MM.1S (cell line): ENCODE measurements around the gene NDUFS8.

Experiments
- DNase-seq: peaks from one replicate; pipeline ENCODE4 v3.0.0-alpha.2; 2015
- H2AFZ ChIP-seq: fragments of 300-600 bp; sonication (generic); 2 replicates; pipeline ENCODE4 v1.6.0; 2016; ENCODE audit warnings: antibody characterized with exemption, low read length
- H3F3A ChIP-seq: fragments of 300-600 bp; sonication (generic); 2 replicates; pipeline ENCODE4 v1.6.1; 2016; ENCODE audit warnings: mild to moderate bottlenecking, antibody characterized with exemption, low read length, moderate library complexity, mixed read lengths; ENCODE audit not compliant: insufficient read depth
- H3K27ac ChIP-seq: fragments of 300-600 bp; sonication (generic); 2 replicates; pipeline ENCODE4 v1.5.1; 2016; ENCODE audit warnings: mild to moderate bottlenecking, low read length
- H3K27me3 ChIP-seq: fragments of 300-600 bp; sonication (generic); replicated peaks from 2 replicates; pipeline ENCODE4 v1.6.0; 2016; ENCODE audit warnings: low read length; ENCODE audit not compliant: insufficient read depth
- H3K36me3 ChIP-seq: fragments of 300-600 bp; sonication (generic); replicated peaks from 2 replicates; pipeline ENCODE4 v1.6.1; 2016; ENCODE audit warnings: mild to moderate bottlenecking, low read length, mixed read lengths; ENCODE audit not compliant: insufficient read depth
- H3K4me1 ChIP-seq: fragments of 300-600 bp; sonication (generic); 2 replicates; pipeline ENCODE4 v1.6.1; 2016; ENCODE audit warnings: low read length, mixed read lengths
- H3K4me2 ChIP-seq: fragments of 300-600 bp; sonication (generic); 2 replicates; pipeline ENCODE4 v1.6.0; 2016; ENCODE audit warnings: low read depth, low read length
- H3K4me3 ChIP-seq: fragments of 300-600 bp; sonication (generic); 2 replicates; pipeline ENCODE4 v1.5.1; 2016; ENCODE audit warnings: low read length, mixed read lengths
- H3K79me2 ChIP-seq: fragments of 300-600 bp; sonication (generic); 2 replicates; pipeline ENCODE4 v1.6.1; 2016; ENCODE audit warnings: mixed run types, low read length, mixed read lengths
- H3K9ac ChIP-seq: fragments of 300-600 bp; sonication (generic); 2 replicates; pipeline ENCODE4 v1.6.1; 2016; ENCODE audit warnings: low read length, mixed read lengths
- H3K9me2 ChIP-seq: fragments of 300-600 bp; sonication (generic); replicated peaks from 2 replicates; pipeline ENCODE4 v1.6.1; 2016; ENCODE audit warnings: mild to moderate bottlenecking, low read length, mixed read lengths; ENCODE audit not compliant: insufficient read depth
- H3K9me3 ChIP-seq: fragments of 300-600 bp; sonication (generic); replicated peaks from 2 replicates; pipeline ENCODE4 v1.6.1; 2016; ENCODE audit warnings: mild to moderate bottlenecking, low read length, mixed read lengths; ENCODE audit not compliant: insufficient read depth
- H4K20me1 ChIP-seq: fragments of 300-600 bp; sonication (generic); 2 replicates; pipeline ENCODE4 v1.6.1; 2016; ENCODE audit warnings: mild to moderate bottlenecking, low read length, moderate library complexity, mixed read lengths; ENCODE audit not compliant: insufficient read depth
- CTCF ChIP-seq: fragments of 300-600 bp; sonication (generic); IDR thresholded peaks from 2 replicates; pipeline ENCODE4 v1.5.1; 2016; ENCODE audit warnings: antibody characterized with exemption, low read length, mixed read lengths
- EZH2 ChIP-seq: fragments of 300-600 bp; sonication (generic); optimal IDR thresholded peaks from 2 replicates; pipeline ENCODE3; 2017; ENCODE audit warnings: low read depth, mild to moderate bottlenecking, antibody characterized with exemption, low read length, mixed read lengths
- EZH2phosphoT487 ChIP-seq: fragments of 300-600 bp; sonication (generic); IDR thresholded peaks from 2 replicates; pipeline ENCODE4 v1.6.1; 2018; ENCODE audit warnings: antibody characterized with exemption, low read length

NDUFS8 gene

DNA sequence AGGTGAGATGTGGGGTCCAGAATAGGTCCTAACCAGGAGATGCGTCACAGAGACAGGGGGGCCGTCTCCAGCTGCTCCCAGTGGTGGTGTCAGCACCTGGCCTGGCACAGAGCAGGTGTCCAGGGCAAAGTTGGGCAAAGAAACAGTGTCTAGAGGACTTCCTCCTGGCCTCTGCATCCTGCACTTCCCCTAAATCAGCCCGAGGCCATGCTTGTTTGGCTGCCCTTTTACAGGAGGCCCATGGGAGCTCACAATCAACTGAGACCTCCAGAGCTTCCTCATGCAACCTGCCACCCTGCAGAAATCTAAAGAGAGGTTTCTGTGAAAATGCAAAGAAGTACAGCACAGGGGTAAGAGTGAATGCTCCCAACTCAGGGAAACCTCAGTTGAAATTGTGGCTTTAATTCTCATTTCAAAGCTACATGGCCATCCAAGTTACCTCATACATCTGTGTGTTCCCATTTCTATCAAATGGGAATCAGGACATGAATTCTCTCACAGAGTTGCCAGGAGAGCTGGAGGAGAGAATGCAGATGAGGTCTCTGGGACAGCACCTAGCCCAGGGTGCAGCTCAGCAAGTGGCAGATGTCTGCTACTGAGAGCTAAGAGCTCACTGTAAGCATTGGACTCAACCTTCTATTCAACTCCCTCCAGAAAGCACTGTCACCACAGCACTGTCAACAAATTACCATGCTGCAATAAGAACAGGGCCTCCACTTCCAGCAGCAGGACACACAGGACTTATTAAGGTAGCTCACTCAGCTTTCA is 41.0 kb downstream of the NDUFS8 start:
- no peak overlapping the region for H3K9ac ChIP-seq
- no peaks in the 10 kb centered on the region for H3F3A ChIP-seq
- no peak overlapping the region for H3K4me2 ChIP-seq
- no peak overlapping the region for H3K27ac ChIP-seq
- 0 out of 2 replicates have a peak, but pooled peaks cover 2% of the 10 kb centered on the region for H3K36me3 ChIP-seq
- H3K4me1 ChIP-seq: no peaks in the 10 kb centered on the region
- no peak overlapping the region for H2AFZ ChIP-seq
- no peak overlapping the region for H3K4me3 ChIP-seq
- no peaks in the 10 kb centered on the region for H4K20me1 ChIP-seq
- H3K79me2 ChIP-seq: no peaks in the 10 kb centered on the region
- no peaks in the 10 kb centered on the region for H3K9me2 ChIP-seq
- DNase-seq: no peak
- no peaks in the 10 kb centered on the region for H3K27me3 ChIP-seq
- TF ChIP-seq EZH2 (no peak), CTCF (no peak), EZH2phosphoT487 (no peak)
- H3K9me3 ChIP-seq: no peaks in the 10 kb centered on the region

DNA sequence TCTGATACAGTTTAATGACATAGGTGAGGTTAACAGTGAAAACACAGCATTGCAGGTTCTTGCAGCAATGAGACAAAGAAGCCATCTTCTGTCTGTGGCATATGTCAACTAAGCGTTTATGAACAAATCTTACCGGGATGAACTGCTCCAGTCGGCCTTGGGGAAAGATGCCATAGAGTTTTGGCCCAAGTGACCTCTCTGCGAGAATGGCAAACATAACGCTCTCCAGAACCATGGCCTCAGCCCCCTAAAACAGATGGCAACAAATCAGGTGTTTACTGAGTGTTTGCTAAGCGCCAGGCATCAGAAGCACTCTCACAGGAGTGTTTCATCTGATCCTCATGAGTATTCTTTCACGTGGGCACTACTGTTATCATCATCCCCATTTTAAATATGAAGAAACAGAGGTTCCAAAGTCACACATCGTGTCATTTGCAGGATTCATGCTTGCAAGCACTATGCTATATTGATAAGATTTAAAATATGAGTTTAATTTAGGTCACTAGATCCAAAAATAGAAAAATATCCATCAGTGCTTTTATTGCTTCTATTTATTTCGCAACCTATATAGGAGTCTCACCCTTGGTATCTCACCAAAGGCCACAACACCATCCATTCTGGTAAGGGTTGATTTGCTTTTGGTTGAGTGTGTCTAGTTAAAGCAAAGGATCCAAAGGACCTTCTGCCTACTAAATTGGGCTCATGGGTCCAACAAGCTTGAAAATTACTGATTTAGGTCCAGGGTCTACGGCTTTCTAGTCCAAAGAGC is 44.3 kb downstream of the NDUFS8 start:
- Histone ChIP-seq H3K4me1 (no peaks in the 10 kb centered on the region), H3K79me2 (no peaks in the 10 kb centered on the region), H3F3A (no peaks in the 10 kb centered on the region), H3K4me2 (no peak overlapping the region), H4K20me1 (no peaks in the 10 kb centered on the region), H3K36me3 (no peaks in the 10 kb centered on the region), H3K9ac (no peak overlapping the region), H3K9me2 (no peaks in the 10 kb centered on the region), H2AFZ (no peak overlapping the region), H3K27ac (no peak overlapping the region), H3K27me3 (no peaks in the 10 kb centered on the region), H3K9me3 (no peaks in the 10 kb centered on the region), H3K4me3 (no peak overlapping the region)
- no peak for TF ChIP-seq EZH2phosphoT487
- no peak for TF ChIP-seq CTCF
- no peak for TF ChIP-seq EZH2
- no peak for DNase-seq

GRCh38 chr11:68076371-68077042 is 46.0 kb downstream of the NDUFS8 start:
- no peaks in the 10 kb centered on the region for H3K27me3 ChIP-seq
- no peak overlapping the region for H3K27ac ChIP-seq
- no peaks in the 10 kb centered on the region for H4K20me1 ChIP-seq
- H2AFZ ChIP-seq: no peak overlapping the region
- no peaks in the 10 kb centered on the region for H3K9me2 ChIP-seq
- H3K9me3 ChIP-seq: no peaks in the 10 kb centered on the region
- H3K36me3 ChIP-seq: no peaks in the 10 kb centered on the region
- no peak overlapping the region for H3K4me3 ChIP-seq
- H3K9ac ChIP-seq: no peak overlapping the region
- no peaks in the 10 kb centered on the region for H3F3A ChIP-seq
- no peak overlapping the region for H3K4me2 ChIP-seq
- H3K79me2 ChIP-seq: no peaks in the 10 kb centered on the region
- no peaks in the 10 kb centered on the region for H3K4me1 ChIP-seq
- TF ChIP-seq CTCF (no peak), EZH2phosphoT487 (no peak)
- no peak for DNase-seq
